Epithelial cell of proximal tubule (primary cell): ENCODE results near the gene RACGAP1. TPM values are rescaled to one million over a fixed set of nuclear protein-coding genes. Genes with fewer than 3 reads are reported as not detected.

Experiments used
- DNase-seq: peaks from one replicate; pipeline ENCODE4 v3.0.0-alpha.2; 2011; ENCODE audit warnings: low read depth
- H3K4me3 ChIP-seq: 2 replicates; pipeline ENCODE4 v1.5.1; 2011; ENCODE audit warnings: low read depth, mild to moderate bottlenecking, low read length
- total RNA-seq: library from RNA; depleted of rRNA; stranded (reverse); fragments of >200 nt; gene quantifications from 2 replicates; pipeline ENCODE4 v1.2.3, GENCODE V29; 2015
- TF ChIP-seq, protein P1 (sequence below): conservative IDR thresholded peaks from 2 replicates; pipeline ENCODE4 v1.5.1; 2012; ENCODE audit warnings: low read depth, mild to moderate bottlenecking, low read length

The RACGAP1 gene
- total RNA-seq, 1 donor from 2014 or later: 86.5 TPM

DNA sequence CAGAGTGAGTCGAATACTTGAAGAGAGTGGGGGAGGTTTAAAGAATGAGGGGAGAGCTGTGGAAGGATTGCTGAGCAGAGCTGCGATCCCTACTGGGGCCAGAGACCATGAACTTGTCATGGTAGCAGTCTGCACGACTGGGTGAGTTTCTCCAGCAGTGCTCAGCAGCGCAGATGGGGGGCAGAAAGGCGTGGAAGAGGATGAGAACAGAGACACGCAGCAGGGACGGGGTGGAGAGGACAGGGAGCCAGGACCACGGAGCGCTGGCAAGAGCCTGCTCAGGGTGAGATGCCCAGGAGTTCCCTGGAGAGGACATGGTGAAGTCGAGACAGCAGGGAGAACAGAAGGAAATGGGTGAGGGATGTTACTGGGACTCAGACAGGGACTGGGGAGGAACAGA is 54.6 kb downstream of the RACGAP1 start:
- TF ChIP-seq, protein P1, sequence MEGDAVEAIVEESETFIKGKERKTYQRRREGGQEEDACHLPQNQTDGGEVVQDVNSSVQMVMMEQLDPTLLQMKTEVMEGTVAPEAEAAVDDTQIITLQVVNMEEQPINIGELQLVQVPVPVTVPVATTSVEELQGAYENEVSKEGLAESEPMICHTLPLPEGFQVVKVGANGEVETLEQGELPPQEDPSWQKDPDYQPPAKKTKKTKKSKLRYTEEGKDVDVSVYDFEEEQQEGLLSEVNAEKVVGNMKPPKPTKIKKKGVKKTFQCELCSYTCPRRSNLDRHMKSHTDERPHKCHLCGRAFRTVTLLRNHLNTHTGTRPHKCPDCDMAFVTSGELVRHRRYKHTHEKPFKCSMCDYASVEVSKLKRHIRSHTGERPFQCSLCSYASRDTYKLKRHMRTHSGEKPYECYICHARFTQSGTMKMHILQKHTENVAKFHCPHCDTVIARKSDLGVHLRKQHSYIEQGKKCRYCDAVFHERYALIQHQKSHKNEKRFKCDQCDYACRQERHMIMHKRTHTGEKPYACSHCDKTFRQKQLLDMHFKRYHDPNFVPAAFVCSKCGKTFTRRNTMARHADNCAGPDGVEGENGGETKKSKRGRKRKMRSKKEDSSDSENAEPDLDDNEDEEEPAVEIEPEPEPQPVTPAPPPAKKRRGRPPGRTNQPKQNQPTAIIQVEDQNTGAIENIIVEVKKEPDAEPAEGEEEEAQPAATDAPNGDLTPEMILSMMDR: no peak
- no peak for DNase-seq
- H3K4me3 ChIP-seq: no peak overlapping the region

DNA sequence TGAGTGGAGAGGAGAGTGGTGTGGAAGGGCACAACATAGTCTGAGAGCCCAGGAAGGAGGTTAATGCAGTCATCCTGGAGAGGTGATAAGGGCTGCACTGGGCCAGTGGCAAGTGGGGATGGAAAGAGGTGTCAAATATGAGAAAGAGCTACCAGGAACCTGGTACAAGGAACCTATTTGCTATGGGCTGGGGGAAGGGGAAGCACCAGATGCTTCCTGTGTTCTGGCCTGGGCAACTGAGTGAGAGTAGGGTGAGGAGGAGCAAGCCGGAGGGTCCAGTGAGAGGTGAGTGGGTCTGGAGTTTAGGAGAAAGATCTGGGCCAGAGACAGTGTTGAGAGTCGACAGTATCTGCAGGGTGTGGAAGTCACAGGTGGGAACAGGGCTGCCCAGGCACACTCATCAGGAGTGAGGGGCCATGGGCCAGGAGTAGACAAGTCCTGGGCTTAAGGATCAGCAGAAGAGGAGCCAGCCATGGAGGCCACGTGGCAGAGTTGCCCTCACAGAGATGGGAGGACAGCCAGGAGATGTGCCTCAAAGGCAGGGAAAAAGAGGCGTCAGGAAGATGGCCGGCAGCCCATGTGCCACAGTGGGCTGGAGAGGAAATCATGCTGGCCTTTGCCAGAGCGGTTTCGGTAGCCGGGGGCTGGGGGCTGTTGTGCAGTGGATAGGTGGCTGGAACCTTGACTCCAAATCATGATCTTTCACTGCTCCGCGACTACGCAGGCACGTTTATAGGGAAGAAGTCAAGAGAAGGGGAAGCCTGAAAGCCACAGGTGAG is 55.5 kb downstream of the RACGAP1 start:
- DNase-seq: no peak
- TF ChIP-seq, protein P1: no peak
- no peak overlapping the region for H3K4me3 ChIP-seq

DNA sequence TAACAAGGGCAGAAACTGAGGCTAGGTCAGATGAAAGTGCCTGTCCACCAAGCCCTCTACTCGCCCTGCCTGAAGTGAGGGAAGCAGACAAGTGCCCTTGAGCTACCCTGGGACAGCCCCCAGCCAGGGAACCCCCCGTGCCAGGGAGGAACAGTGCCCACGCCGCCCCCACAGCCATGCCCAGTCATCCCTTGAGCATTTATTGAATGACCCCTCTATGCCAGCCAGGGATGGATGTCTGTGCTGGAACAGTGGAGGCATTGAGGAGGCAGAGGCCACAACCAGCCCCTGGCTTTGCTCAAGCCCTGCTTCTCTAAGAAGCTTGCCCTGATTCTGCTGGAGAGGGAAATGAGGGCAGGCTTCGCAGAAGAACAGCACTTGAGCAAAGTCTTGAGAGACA is 56.3 kb downstream of the RACGAP1 start:
- TF ChIP-seq, protein P1: no peak
- no peak for DNase-seq
- H3K4me3 ChIP-seq: no peak overlapping the region

DNA sequence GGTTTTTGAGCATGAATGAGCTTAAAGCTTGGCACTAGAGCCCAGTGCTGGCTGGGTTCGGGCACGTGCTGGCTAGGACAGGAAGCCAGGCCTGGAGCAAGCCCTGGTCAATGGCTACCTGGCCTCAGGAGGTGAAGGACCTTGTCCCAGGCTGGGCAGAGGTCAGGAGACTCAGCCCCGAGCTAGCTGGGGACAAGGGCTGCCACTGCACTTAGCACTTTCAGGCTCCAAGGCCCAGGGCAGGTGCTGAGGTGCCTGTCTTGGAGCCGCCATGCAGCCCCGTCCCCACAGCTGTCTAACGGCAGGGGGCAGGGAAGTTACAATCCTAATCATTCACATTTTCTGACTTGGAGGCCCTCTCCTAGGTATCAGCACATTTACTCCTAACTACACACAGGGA is 56.8 kb downstream of the RACGAP1 start:
- TF ChIP-seq, protein P1: no peak
- no peak overlapping the region for H3K4me3 ChIP-seq
- no peak for DNase-seq

DNA sequence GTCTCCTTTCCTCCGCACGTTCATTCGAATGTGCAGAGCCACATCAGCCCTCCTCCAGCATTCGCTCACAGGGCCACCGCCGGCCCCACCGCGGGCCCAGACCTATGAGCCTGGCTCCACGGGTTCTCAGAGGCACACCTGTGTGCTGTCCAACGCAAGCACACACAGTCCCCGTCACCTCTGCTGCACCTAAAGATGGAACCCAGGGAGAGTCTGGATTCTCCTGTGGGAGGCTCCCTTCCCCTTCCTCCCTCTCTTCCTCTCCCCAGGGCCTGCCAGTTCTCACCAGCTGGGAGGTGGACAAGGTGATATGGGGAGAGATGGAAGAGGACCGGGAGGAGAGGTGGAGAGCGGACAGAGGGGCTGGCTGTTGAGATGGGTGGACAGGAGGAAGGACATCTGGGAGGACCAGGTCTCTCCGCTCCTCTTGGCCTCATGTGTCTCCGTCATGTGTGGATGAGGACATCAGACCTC is 57.5 kb downstream of the RACGAP1 start:
- TF ChIP-seq, protein P1: no peak
- peak overlapping the region; percentile 52 for H3K4me3 ChIP-seq
- DNase-seq: no peak

DNA sequence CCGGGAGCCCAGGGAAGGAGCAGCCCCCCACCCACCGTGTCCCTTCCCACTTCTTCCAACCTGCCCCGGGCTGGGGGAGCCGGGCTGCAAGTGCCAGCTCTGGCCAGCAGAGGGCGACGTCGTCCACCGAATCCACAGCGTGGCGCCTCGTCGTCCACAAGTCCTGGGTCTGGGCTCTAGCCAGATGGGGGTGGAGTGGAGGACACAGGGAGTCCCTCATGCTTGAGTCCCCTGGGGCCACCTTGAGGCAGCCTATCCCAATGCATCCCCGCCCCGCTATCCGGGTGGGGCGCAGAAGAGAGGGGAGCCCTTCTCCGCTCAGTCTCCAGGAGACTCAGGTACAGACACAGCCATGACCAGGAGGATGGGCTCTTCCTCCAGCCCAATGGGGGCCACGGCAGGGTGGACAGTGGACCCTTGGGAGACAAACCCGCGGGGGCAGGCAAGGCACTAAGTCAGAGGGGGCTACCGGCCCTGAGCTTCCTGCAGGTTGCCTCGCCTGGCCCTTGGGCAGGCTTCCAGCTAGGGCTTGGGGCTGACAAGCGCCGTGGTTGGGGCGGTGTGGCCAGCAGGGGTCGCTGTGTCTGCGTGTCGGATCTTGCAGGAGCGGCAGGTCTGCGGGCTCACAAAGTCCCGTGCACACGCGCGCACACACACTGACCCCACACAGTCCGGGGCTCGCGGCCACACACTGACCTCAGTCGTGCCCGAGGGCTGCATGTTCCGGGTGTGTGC is 58.1 kb downstream of the RACGAP1 start:
- H3K4me3 ChIP-seq: peak overlapping the region; percentile 52
- no peak for DNase-seq
- TF ChIP-seq, protein P1: peak; percentile 78
